GM12878 (cell line): ENCODE measurements around the gene PCED1A. TPM values are rescaled to one million over a fixed set of nuclear protein-coding genes. Genes with fewer than 3 reads are reported as not detected.

Experiments used
- ATAC-seq: fragments of 200-7000 bp; cut with Tn5 transposase; 3 replicates; pipeline ENCODE4 v1.9.1; 2020; ENCODE audit warnings: mild to moderate bottlenecking, moderate library complexity
- BruUV-seq: library from RNA; stranded (reverse); fragments of 400-500 nt; replicated peaks from 2 replicates; lab custom pipeline; 2021; lab: Mats Ljungman, UMichigan
- CTCF ChIA-PET: fragments of 300-600 bp; sonication (Branson Sonifier 250); formaldehyde crosslinking; extraction: SDS; loops from one replicate; lab custom pipeline; 2021; ENCODE audit warnings: inconsistent platforms; lab: Yijun Ruan, JAX
- POLR2A ChIA-PET: fragments of 350-600 bp; formaldehyde crosslinking; extraction: SDS; loops from one replicate; lab custom pipeline; 2021; ENCODE audit warnings: inconsistent platforms; lab: Charles Lee
- RAD21 ChIA-PET: fragments of 300-600 bp; sonication (Branson Sonifier 250); formaldehyde crosslinking; loops from one replicate; lab custom pipeline; 2023; ENCODE audit warnings: antibody characterized with exemption; ENCODE audit not compliant: unreplicated experiment; lab: Charles Lee
- SMC1A ChIA-PET: fragments of 300-600 bp; sonication (Branson Sonifier 250); formaldehyde crosslinking; loops from one replicate; lab custom pipeline; 2023; ENCODE audit not compliant: unreplicated experiment, uncharacterized antibody; lab: Charles Lee
- DNase-seq: peaks from one replicate; pipeline ENCODE4 v3.0.0-alpha.2; 2011; ENCODE audit warnings: low read depth, low spot score
- FAIRE-seq: peaks from 3 replicates; lab custom pipeline; 2011; peaks lifted over from hg19 to GRCh38; lab: Jason Lieb, UNC
- H2AFZ ChIP-seq: 2 replicates; pipeline ENCODE4 v1.6.0; 2011; ENCODE audit warnings: low read depth, low read length, control low read depth; ENCODE audit not compliant: control insufficient read depth
- H3K27ac ChIP-seq: 2 replicates; pipeline ENCODE4 v1.5.1; 2011; ENCODE audit warnings: control low read depth; ENCODE audit not compliant: control insufficient read depth, insufficient read depth
- H3K27me3 ChIP-seq, 2 experiments: replicated peaks in 1 of 2; 2 replicates each; pipeline versions ENCODE4 v1.6.0 to v1.6.1; 2011; ENCODE audit warnings: low read length in 1 of 2; ENCODE audit not compliant: control insufficient read depth in 2 of 2, insufficient read depth in 2 of 2
- H3K36me3 ChIP-seq, 2 experiments: 2 replicates each; pipeline ENCODE4 v1.5.1; 2011; ENCODE audit warnings: low read length in 1 of 2; ENCODE audit not compliant: control insufficient read depth in 2 of 2, insufficient read depth in 2 of 2
- H3K4me1 ChIP-seq: 2 replicates; pipeline ENCODE4 v1.6.1; 2011; ENCODE audit warnings: mild to moderate bottlenecking, low read length, moderate library complexity, mixed read lengths; ENCODE audit not compliant: control insufficient read depth, insufficient read depth
- H3K4me2 ChIP-seq: 2 replicates; pipeline ENCODE4 v1.6.0; 2011; ENCODE audit warnings: control low read depth; ENCODE audit not compliant: control insufficient read depth, insufficient read depth
- H3K4me3 ChIP-seq: fragments of 200-600 bp; sonication (generic); 2 replicates; pipeline ENCODE4 v1.5.1; 2016
- H3K79me2 ChIP-seq: 2 replicates; pipeline ENCODE4 v1.6.0; 2011; ENCODE audit warnings: low read length; ENCODE audit not compliant: control insufficient read depth, insufficient read depth
- H3K9ac ChIP-seq: 2 replicates; pipeline ENCODE4 v1.8.0; 2011; ENCODE audit warnings: low read length, control low read depth, mixed read lengths; ENCODE audit not compliant: control insufficient read depth, insufficient read depth
- H3K9me3 ChIP-seq: replicated peaks from 3 replicates; pipeline ENCODE4 v1.5.1; 2011; ENCODE audit warnings: mild to moderate bottlenecking, low read length; ENCODE audit not compliant: control insufficient read depth, insufficient read depth
- H4K20me1 ChIP-seq: 2 replicates; pipeline ENCODE4 v1.6.0; 2011; ENCODE audit not compliant: control insufficient read depth, insufficient read depth
- NR2C2 ChIP-seq: IDR thresholded peaks from 2 replicates; pipeline ENCODE4 v1.6.1; 2011; ENCODE audit warnings: borderline replicate concordance, low read depth; ENCODE audit not compliant: control insufficient read depth, insufficient read length
- POLR2A ChIP-seq: IDR thresholded peaks from 2 replicates; pipeline ENCODE4 v1.6.1; 2011; ENCODE audit warnings: low read depth, mild to moderate bottlenecking, low read length
- RFX5 ChIP-seq: IDR thresholded peaks from 2 replicates; pipeline ENCODE4 v1.6.1; 2011; ENCODE audit warnings: low read depth, low read length, improper control_type of control experiment
- SPI1 ChIP-seq: IDR thresholded peaks from 2 replicates; pipeline ENCODE4 v1.6.1; 2011; ENCODE audit warnings: low read depth, mild to moderate bottlenecking, low read length, moderate library complexity, borderline replicate concordance; ENCODE audit not compliant: insufficient read depth
- TCF12 ChIP-seq: IDR thresholded peaks from 2 replicates; pipeline ENCODE4 v1.6.1; 2011; ENCODE audit warnings: low read depth, mild to moderate bottlenecking, low read length
- WGBS: methylation state at CpG from one replicate; pipeline ENCODE4 v1.1.6; 2016; ENCODE audit warnings: low lambda C conversion rate; ENCODE audit not compliant: insufficient replicate concordance, insufficient coverage; ENCODE audit errors: missing lambda C conversion rate; 5-methylcytosine and 5-hydroxymethylcytosine counted together
- in situ Hi-C: fragments of 300-500 bp; cut with MboI; formaldehyde crosslinking; loops from 9 replicates; pipeline ENCODE4 v1.14.3; 2018; ENCODE audit warnings: mixed read lengths
- intact Hi-C: fragments of 100-400 bp; cut with micrococcal nuclease; formaldehyde crosslinking; loops from one replicate; pipeline ENCODE4 v1.14.2; 2022; ENCODE audit not compliant: unreplicated experiment
- polyA plus RNA-seq, 11 experiments: library from polyadenylated mRNA; depleted of rRNA in 4 of 11; unstranded in 6 of 11; stranded (reverse) in 5 of 11; fragments of >200 nt; fragmentation: Nextera tagmentation in 4 of 11; fragmentation: Illumina TruSeq in 1 of 11; extraction: Ambion mirVana in 4 of 11; extraction: Trizol in 1 of 11; gene quantifications; 1 replicate in 1 of 11; 2 replicates in 10 of 11; pipeline versions ENCODE4 v1.2.1 to v1.2.3, GENCODE V29; 2011 to 2016; ENCODE audit warnings: inconsistent platforms in 2 of 11, missing spikeins in 2 of 11, low read depth in 1 of 11
- total RNA-seq, 4 experiments: library from RNA; depleted of rRNA in 3 of 4; stranded (reverse); fragments of >200 nt in 3 of 4; fragmentation: Illumina TruSeq in 1 of 4; extraction: Trizol in 1 of 4; gene quantifications; 2 replicates each; pipeline versions ENCODE4 v1.2.1 to v1.2.3, GENCODE V29; 2013 to 2021
- TF ChIP-seq, protein P1 (sequence below): fragments of 450-650 bp; conservative IDR thresholded peaks from 2 replicates; pipeline ENCODE4 v1.6.1; 2017; ENCODE audit warnings: mild to moderate bottlenecking, moderate library complexity
- TF ChIP-seq, protein P2 (sequence below): fragments of 450-650 bp; formaldehyde crosslinking; IDR thresholded peaks from 2 replicates; pipeline ENCODE4 v1.4.0; 2022; ENCODE audit warnings: mild to moderate bottlenecking, moderate library complexity

Gene PCED1A
- total and polyA plus RNA-seq, 10 of the 15 experiments (the other 5 are each of a cell fraction or from before 2014, with no cell fraction given): 4.5 to 30.9 (median 12.0) TPM

DNA sequence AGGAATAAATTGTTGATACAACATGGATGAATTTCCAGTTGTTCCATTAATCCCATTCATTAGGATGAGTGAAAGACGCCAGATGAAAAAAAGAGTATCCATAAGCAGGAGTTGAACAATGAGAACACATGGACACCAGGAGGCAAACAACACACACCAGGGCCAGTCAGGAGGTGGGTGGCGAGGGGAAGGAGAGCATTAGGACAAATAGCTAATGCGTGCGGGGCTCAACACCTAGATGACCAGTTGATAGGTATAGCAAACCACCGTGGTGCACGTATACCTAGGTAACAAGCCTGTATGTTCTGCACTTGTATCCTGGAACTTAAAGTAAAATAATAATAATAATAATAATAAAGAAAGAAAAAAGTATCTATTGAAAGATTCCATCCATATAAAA is 11.1 kb downstream of the PCED1A start:
- no peak for FAIRE-seq
- intact Hi-C loops: no loop called here

More for the DNA sequence above, 11.1 kb downstream of the PCED1A start:
- ATAC-seq (no peak), DNase-seq (no peak)
- no peaks in the 10 kb centered on the region for H3K36me3 ChIP-seq
- ChIA-PET POLR2A (no interaction called here), CTCF (no interaction called here), RAD21 (no interaction called here), SMC1A (no interaction called here)
- in situ Hi-C loops: no loop called here
- no TSS peak for BruUV-seq
- no peak overlapping the region for H3K4me3 ChIP-seq
- no peaks in the 10 kb centered on the region for H3K79me2 ChIP-seq
- no peak for TF ChIP-seq POLR2A
- no peak for TF ChIP-seq NR2C2
- TF ChIP-seq, protein P1, sequence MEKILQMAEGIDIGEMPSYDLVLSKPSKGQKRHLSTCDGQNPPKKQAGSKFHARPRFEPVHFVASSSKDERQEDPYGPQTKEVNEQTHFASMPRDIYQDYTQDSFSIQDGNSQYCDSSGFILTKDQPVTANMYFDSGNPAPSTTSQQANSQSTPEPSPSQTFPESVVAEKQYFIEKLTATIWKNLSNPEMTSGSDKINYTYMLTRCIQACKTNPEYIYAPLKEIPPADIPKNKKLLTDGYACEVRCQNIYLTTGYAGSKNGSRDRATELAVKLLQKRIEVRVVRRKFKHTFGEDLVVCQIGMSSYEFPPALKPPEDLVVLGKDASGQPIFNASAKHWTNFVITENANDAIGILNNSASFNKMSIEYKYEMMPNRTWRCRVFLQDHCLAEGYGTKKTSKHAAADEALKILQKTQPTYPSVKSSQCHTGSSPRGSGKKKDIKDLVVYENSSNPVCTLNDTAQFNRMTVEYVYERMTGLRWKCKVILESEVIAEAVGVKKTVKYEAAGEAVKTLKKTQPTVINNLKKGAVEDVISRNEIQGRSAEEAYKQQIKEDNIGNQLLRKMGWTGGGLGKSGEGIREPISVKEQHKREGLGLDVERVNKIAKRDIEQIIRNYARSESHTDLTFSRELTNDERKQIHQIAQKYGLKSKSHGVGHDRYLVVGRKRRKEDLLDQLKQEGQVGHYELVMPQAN: no peak
- TF ChIP-seq RFX5: no peak
- TF ChIP-seq TCF12: no peak
- TF ChIP-seq, protein P2, sequence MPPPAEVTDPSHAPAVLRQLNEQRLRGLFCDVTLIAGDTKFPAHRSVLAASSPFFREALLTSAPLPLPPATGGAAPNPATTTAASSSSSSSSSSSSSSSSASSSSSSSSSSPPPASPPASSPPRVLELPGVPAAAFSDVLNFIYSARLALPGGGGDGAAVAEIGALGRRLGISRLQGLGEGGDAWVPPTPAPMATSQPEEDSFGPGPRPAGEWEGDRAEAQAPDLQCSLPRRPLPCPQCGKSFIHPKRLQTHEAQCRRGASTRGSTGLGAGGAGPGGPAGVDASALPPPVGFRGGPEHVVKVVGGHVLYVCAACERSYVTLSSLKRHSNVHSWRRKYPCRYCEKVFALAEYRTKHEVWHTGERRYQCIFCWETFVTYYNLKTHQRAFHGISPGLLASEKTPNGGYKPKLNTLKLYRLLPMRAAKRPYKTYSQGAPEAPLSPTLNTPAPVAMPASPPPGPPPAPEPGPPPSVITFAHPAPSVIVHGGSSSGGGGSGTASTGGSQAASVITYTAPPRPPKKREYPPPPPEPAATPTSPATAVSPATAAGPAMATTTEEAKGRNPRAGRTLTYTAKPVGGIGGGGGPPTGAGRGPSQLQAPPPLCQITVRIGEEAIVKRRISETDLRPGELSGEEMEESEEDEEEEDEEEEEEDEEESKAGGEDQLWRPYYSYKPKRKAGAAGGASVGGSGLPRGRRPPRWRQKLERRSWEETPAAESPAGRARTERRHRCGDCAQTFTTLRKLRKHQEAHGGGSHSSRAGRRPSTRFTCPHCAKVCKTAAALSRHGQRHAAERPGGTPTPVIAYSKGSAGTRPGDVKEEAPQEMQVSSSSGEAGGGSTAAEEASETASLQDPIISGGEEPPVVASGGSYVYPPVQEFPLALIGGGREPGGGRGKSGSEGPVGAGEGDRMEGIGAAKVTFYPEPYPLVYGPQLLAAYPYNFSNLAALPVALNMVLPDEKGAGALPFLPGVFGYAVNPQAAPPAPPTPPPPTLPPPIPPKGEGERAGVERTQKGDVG (CRISPR knock-in tag): no peak
- TF ChIP-seq SPI1: no peak
- 46% methylated on average over 6 of the region's 6 CpGs for WGBS
- no peak overlapping the region for H3K9ac ChIP-seq
- no peak overlapping the region for H3K4me2 ChIP-seq
- H4K20me1 ChIP-seq: no peaks in the 10 kb centered on the region
- no peak overlapping the region for H2AFZ ChIP-seq
- no peaks in the 10 kb centered on the region; the same call in 1 of the 2 replicates for H3K4me1 ChIP-seq
- no peaks in the 10 kb centered on the region for H3K9me3 ChIP-seq
- no peaks in the 10 kb centered on the region for H3K27me3 ChIP-seq
- H3K27ac ChIP-seq: no peak overlapping the region
